Measurements from ENCODE around the gene RAPGEF5.

The RAPGEF5 gene

DNA sequence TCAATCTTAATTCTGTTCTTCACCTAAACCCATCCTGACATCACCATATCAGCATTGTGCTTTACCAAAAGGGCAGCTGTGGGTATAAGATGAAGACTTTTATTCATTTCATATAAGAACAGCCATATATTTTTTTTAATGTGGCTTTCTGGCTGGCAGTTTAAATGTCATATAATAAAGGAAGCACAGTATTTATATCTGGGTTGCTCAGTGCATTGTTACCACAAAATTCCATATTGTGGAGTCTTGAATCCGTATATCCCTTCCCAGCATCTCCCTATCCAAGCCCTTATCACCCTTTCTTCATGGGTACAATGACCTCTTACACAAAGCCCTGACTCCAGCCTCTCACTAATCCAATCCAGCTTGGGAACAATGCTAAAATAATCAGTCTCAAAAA lies 125.8 kb downstream of the RAPGEF5 start:
- no peak overlapping the region for H3K27ac Mint-ChIP-seq

GRCh38 chr7:22230238-22230637 lies 126.7 kb downstream of the RAPGEF5 start:
- Mint-ChIP-seq H3K36me3 (ENCODE audit: low read depth) (no peaks in the 10 kb centered on the region), H3K27ac (no peak overlapping the region), H3K9me3 (no peaks in the 10 kb centered on the region), H3K27me3 (ENCODE audit: low read depth) (peaks cover 9% of the 10 kb centered on the region), H3K4me1 (ENCODE audit: low read depth) (no peaks in the 10 kb centered on the region), H3K4me3 (no peak overlapping the region)

More for the DNA sequence above, 125.8 kb downstream of the RAPGEF5 start:
- Mint-ChIP-seq H3K9me3 (no peaks in the 10 kb centered on the region), H3K27me3 (ENCODE audit: low read depth) (peaks cover 12% of the 10 kb centered on the region), H3K4me3 (no peak overlapping the region), H3K36me3 (ENCODE audit: low read depth) (no peaks in the 10 kb centered on the region), H3K4me1 (ENCODE audit: low read depth) (no peaks in the 10 kb centered on the region)

- Mint-ChIP-seq H3K36me3 (ENCODE audit: low read depth) (no peaks in the 10 kb centered on the region), H3K4me1 (ENCODE audit: low read depth) (no peaks in the 10 kb centered on the region), H3K9me3 (no peaks in the 10 kb centered on the region), H3K27me3 (ENCODE audit: low read depth) (peaks cover 9% of the 10 kb centered on the region), H3K27ac (no peak overlapping the region), H3K4me3 (no peak overlapping the region)
These were observed 127.8 kb downstream of the RAPGEF5 start for GRCh38 chr7:22229148-22229547.

- H3K9me3 Mint-ChIP-seq, result no peaks in the 10 kb centered on the region
- H3K27ac Mint-ChIP-seq, result no peak overlapping the region
- H3K4me3 Mint-ChIP-seq, result no peak overlapping the region
- H3K36me3 Mint-ChIP-seq (ENCODE audit: low read depth), result no peaks in the 10 kb centered on the region
- peaks cover 1% of the 10 kb centered on the region for H3K27me3 Mint-ChIP-seq (ENCODE audit: low read depth)
- no peaks in the 10 kb centered on the region for H3K4me1 Mint-ChIP-seq (ENCODE audit: low read depth)
These were observed 133.1 kb downstream of the RAPGEF5 start for GRCh38 chr7:22223807-22224206.

GRCh38 chr7:22220941-22221340 lies 136.0 kb downstream of the RAPGEF5 start:
- H3K4me3 Mint-ChIP-seq, result no peak overlapping the region
- no peak overlapping the region for H3K27ac Mint-ChIP-seq
- no peaks in the 10 kb centered on the region for H3K4me1 Mint-ChIP-seq (ENCODE audit: low read depth)
- H3K9me3 Mint-ChIP-seq, result no peaks in the 10 kb centered on the region
- no peaks in the 10 kb centered on the region for H3K36me3 Mint-ChIP-seq (ENCODE audit: low read depth)
- peaks cover 28% of the 10 kb centered on the region for H3K27me3 Mint-ChIP-seq (ENCODE audit: low read depth)

- H3K27ac Mint-ChIP-seq, result no peak overlapping the region
- no peaks in the 10 kb centered on the region for H3K9me3 Mint-ChIP-seq
- no peaks in the 10 kb centered on the region for H3K36me3 Mint-ChIP-seq (ENCODE audit: low read depth)
- H3K4me1 Mint-ChIP-seq (ENCODE audit: low read depth), result no peaks in the 10 kb centered on the region
- no peak overlapping the region for H3K4me3 Mint-ChIP-seq
- peaks cover 34% of the 10 kb centered on the region for H3K27me3 Mint-ChIP-seq (ENCODE audit: low read depth)
These were observed 137.0 kb downstream of the RAPGEF5 start for GRCh38 chr7:22219739-22220493.

- Mint-ChIP-seq H3K9me3 (no peaks in the 10 kb centered on the region), H3K4me1 (ENCODE audit: low read depth) (no peaks in the 10 kb centered on the region), H3K36me3 (ENCODE audit: low read depth) (no peaks in the 10 kb centered on the region), H3K4me3 (no peak overlapping the region), H3K27me3 (ENCODE audit: low read depth) (peaks cover 39% of the 10 kb centered on the region), H3K27ac (no peak overlapping the region)
These were observed 137.9 kb downstream of the RAPGEF5 start for GRCh38 chr7:22219036-22219435.

GRCh38 chr7:22216832-22217475 lies 140.0 kb downstream of the RAPGEF5 start:
- Mint-ChIP-seq H3K27ac (no peak overlapping the region), H3K27me3 (ENCODE audit: low read depth) (peaks cover 45% of the 10 kb centered on the region), H3K4me1 (ENCODE audit: low read depth) (no peaks in the 10 kb centered on the region), H3K36me3 (ENCODE audit: low read depth) (no peaks in the 10 kb centered on the region), H3K9me3 (no peaks in the 10 kb centered on the region), H3K4me3 (no peak overlapping the region)

DNA sequence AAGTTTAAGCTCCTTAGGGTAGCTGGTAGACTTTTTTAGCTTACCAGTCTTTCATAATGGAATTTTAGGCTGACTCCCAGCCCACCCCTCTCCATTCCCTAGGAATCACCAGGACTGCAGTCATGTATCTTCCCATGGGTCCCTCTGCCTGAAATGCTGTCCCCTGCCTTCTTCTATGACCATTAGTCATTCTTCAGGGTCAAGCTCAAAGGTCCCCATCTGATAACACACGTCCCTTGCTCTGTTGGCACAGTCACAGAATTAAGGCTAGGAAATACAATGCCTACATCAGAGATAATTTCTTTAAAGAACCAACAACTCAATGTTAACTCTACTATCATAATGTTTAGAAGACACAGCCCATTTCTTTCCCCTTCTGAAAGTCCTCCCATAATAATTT lies 140.6 kb downstream of the RAPGEF5 start:
- Mint-ChIP-seq H3K27me3 (ENCODE audit: low read depth) (peaks cover 46% of the 10 kb centered on the region), H3K27ac (no peak overlapping the region), H3K4me3 (no peak overlapping the region), H3K4me1 (ENCODE audit: low read depth) (no peaks in the 10 kb centered on the region), H3K9me3 (no peaks in the 10 kb centered on the region), H3K36me3 (ENCODE audit: low read depth) (no peaks in the 10 kb centered on the region)

GRCh38 chr7:22214000-22214399 lies 143.0 kb downstream of the RAPGEF5 start:
- no peak overlapping the region for H3K27ac Mint-ChIP-seq
- H3K4me3 Mint-ChIP-seq, result no peak overlapping the region
- no peaks in the 10 kb centered on the region for H3K4me1 Mint-ChIP-seq (ENCODE audit: low read depth)
- H3K27me3 Mint-ChIP-seq (ENCODE audit: low read depth), result peaks cover 63% of the 10 kb centered on the region
- no peaks in the 10 kb centered on the region for H3K9me3 Mint-ChIP-seq
- no peaks in the 10 kb centered on the region for H3K36me3 Mint-ChIP-seq (ENCODE audit: low read depth)

- Mint-ChIP-seq H3K27me3 (ENCODE audit: low read depth) (peaks cover 62% of the 10 kb centered on the region), H3K4me3 (no peak overlapping the region), H3K27ac (no peak overlapping the region), H3K4me1 (ENCODE audit: low read depth) (no peaks in the 10 kb centered on the region), H3K36me3 (ENCODE audit: low read depth) (no peaks in the 10 kb centered on the region), H3K9me3 (no peaks in the 10 kb centered on the region)
These were observed 143.9 kb downstream of the RAPGEF5 start for GRCh38 chr7:22213081-22213480.

- H3K27me3 Mint-ChIP-seq (ENCODE audit: low read depth), result peaks cover 43% of the 10 kb centered on the region
- no peak overlapping the region for H3K27ac Mint-ChIP-seq
- no peaks in the 10 kb centered on the region for H3K4me1 Mint-ChIP-seq (ENCODE audit: low read depth)
- H3K36me3 Mint-ChIP-seq (ENCODE audit: low read depth), result no peaks in the 10 kb centered on the region
- H3K4me3 Mint-ChIP-seq, result no peak overlapping the region
- no peaks in the 10 kb centered on the region for H3K9me3 Mint-ChIP-seq
These were observed 146.0 kb downstream of the RAPGEF5 start for GRCh38 chr7:22210967-22211366.

DNA sequence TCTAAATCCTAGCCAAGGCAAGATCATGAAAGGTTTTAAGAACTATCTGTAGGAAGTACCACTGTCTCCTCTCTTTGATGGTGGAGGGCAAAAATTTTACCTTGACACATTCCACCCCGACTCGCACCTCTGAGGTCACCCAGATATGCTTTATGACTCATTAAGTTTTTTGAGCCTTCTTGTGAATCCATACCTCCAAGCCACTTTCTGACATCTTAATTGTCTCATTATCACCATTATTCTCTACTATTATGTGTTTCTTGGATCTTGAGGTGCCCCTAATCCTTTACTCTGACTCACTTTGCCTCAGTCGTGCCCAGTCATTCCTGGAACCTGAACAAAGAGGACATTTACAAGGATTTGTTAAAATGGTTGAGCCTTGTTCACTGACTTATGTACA lies 146.6 kb downstream of the RAPGEF5 start:
- no peaks in the 10 kb centered on the region for H3K4me1 Mint-ChIP-seq (ENCODE audit: low read depth)
- H3K9me3 Mint-ChIP-seq, result no peaks in the 10 kb centered on the region
- no peaks in the 10 kb centered on the region for H3K36me3 Mint-ChIP-seq (ENCODE audit: low read depth)
- no peak overlapping the region for H3K4me3 Mint-ChIP-seq
- H3K27ac Mint-ChIP-seq, result no peak overlapping the region
- H3K27me3 Mint-ChIP-seq (ENCODE audit: low read depth), result peaks cover 41% of the 10 kb centered on the region

DNA sequence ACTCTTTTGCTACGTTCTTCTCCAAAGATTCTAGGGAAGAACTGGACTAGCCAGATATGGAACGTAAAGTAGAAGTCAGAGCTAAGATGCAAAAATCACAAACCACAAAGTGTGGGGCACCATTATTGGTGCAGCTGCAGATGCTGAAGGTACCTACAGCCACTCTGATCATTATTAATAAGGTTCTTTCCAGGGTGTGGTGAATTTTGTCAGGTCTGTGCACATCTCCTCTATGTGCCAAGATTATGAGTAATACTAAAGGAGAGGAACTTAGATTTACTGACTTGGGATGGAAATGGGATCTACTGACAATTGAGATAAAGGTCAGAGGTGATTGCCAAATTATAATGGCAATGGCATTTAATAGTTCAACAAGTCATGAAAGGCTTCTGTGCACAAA lies 148.2 kb downstream of the RAPGEF5 start:
- H3K36me3 Mint-ChIP-seq (ENCODE audit: low read depth), result no peaks in the 10 kb centered on the region
- peaks cover 40% of the 10 kb centered on the region for H3K27me3 Mint-ChIP-seq (ENCODE audit: low read depth)
- H3K9me3 Mint-ChIP-seq, result no peaks in the 10 kb centered on the region
- no peak overlapping the region for H3K4me3 Mint-ChIP-seq
- H3K27ac Mint-ChIP-seq, result no peak overlapping the region
- H3K4me1 Mint-ChIP-seq (ENCODE audit: low read depth), result no peaks in the 10 kb centered on the region

DNA sequence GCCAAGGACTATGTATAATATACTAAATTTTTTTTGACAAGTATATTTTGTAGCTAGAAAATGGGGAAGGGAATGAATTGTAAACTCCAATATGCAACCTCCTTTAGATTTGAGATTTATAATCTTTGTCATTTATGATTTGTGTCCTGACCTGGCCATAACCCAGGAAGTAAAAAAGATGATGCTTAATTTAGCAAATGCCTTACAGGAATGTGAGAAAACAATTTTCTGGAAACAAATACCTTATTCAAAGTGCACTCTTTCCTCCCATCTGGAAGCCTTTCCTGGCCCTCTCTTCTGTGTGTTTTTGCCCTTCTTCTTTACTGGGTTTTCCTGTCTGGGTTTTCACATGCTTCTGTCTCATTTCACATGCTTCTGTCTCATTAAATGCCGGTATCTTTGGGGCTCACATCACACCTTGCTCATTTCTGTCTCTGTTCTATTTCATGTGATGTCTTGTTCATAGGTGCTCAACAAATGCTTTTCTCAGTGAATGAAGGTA lies 149.2 kb downstream of the RAPGEF5 start:
- Mint-ChIP-seq H3K27me3 (ENCODE audit: low read depth) (peaks cover 40% of the 10 kb centered on the region), H3K9me3 (no peaks in the 10 kb centered on the region), H3K27ac (no peak overlapping the region), H3K4me1 (ENCODE audit: low read depth) (no peaks in the 10 kb centered on the region), H3K4me3 (no peak overlapping the region), H3K36me3 (ENCODE audit: low read depth) (no peaks in the 10 kb centered on the region)
